Ovary (tissue), 3 donors: ENCODE measurements around the gene PGAM1.

ENCODE experiments used
- CTCF ChIP-seq, 3 donors: fragments of 450-650 bp in 2 of 3; fragments of 200-600 bp in 1 of 3; IDR thresholded peaks; one replicate each; pipeline versions ENCODE4 v1.5.1 to v1.8.0; 2016 to 2022; ENCODE audit warnings: antibody characterized with exemption in 3 of 3, mild to moderate bottlenecking in 1 of 3
- POLR2A ChIP-seq: fragments of 450-650 bp; IDR thresholded peaks from one replicate; pipeline ENCODE4 v1.6.1; 2017; ENCODE audit warnings: antibody characterized with exemption, mild to moderate bottlenecking, moderate library complexity
- donor health status: DM: no; HTN: no; CAD: no.

DNA sequence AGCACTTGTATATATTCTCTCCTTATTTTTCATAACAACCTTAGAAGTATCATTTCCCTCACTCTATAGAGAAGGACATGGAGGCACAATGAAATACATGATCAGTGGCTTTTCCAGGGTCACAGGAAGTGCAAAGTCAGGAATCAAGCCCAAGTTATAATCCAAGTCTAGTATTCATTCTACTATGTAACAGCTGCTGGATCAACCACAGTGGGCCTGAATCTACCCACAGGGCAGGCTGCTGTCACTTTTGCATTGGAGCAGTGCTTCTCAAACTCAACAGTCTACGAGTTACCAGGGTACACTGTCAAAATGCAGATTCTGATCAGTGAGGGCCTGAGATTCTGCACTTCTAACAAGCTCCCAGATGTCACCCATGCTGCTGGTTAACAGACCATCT, 38.2 kb downstream of the PGAM1 start:
- TF ChIP-seq POLR2A (no peak), CTCF (IDR thresholded peaks at IDR 0.05) (no peak)
